ENCODE data around the gene RPAP3.

The RPAP3 gene

GRCh38 chr12:47751561-47751960, 45.7 kb upstream of the RPAP3 start:
- DNase-seq (ENCODE audit: low spot score): no peak
- in situ Hi-C loops (cut with MboI; ENCODE audit: low sequenced_read_pairs, unreplicated experiment): no loop called here
- TF ChIP-seq CTCF (IDR thresholded peaks at IDR 0.05; ENCODE audit: borderline replicate concordance, control extremely low read depth, extremely low read depth, insufficient read depth, missing control alignments): no peak

- in situ Hi-C loops (cut with MboI; ENCODE audit: low sequenced_read_pairs, unreplicated experiment): no loop called here
- no peak for TF ChIP-seq CTCF (IDR thresholded peaks at IDR 0.05; ENCODE audit: borderline replicate concordance, control extremely low read depth, extremely low read depth, insufficient read depth, missing control alignments)
- no peak for DNase-seq (ENCODE audit: low spot score)
Measured at GRCh38 chr12:47750916-47751470, 45.2 kb upstream of the RPAP3 start.

GRCh38 chr12:47750229-47750798, 44.5 kb upstream of the RPAP3 start:
- no peak for TF ChIP-seq CTCF (IDR thresholded peaks at IDR 0.05; ENCODE audit: borderline replicate concordance, control extremely low read depth, extremely low read depth, insufficient read depth, missing control alignments)
- in situ Hi-C loops (cut with MboI; ENCODE audit: low sequenced_read_pairs, unreplicated experiment): no loop called here
- DNase-seq (ENCODE audit: low spot score): no peak

- no peak for TF ChIP-seq CTCF (IDR thresholded peaks at IDR 0.05; ENCODE audit: borderline replicate concordance, control extremely low read depth, extremely low read depth, insufficient read depth, missing control alignments)
- in situ Hi-C loops (cut with MboI; ENCODE audit: low sequenced_read_pairs, unreplicated experiment): no loop called here
- DNase-seq (ENCODE audit: low spot score): peak; percentile 27
Measured at GRCh38 chr12:47748899-47749298, 43.1 kb upstream of the RPAP3 start.

GRCh38 chr12:47748507-47748828, 42.6 kb upstream of the RPAP3 start:
- in situ Hi-C loops (cut with MboI; ENCODE audit: low sequenced_read_pairs, unreplicated experiment): no loop called here
- no peak for TF ChIP-seq CTCF (IDR thresholded peaks at IDR 0.05; ENCODE audit: borderline replicate concordance, control extremely low read depth, extremely low read depth, insufficient read depth, missing control alignments)
- no peak for DNase-seq (ENCODE audit: low spot score)

GRCh38 chr12:47747596-47748506, 42.0 kb upstream of the RPAP3 start:
- no peak for TF ChIP-seq CTCF (IDR thresholded peaks at IDR 0.05; ENCODE audit: borderline replicate concordance, control extremely low read depth, extremely low read depth, insufficient read depth, missing control alignments)
- in situ Hi-C loops (cut with MboI; ENCODE audit: low sequenced_read_pairs, unreplicated experiment): no loop called here
- DNase-seq (ENCODE audit: low spot score): peak; percentile 25
